Dedifferentiated amniotic fluid mesenchymal stem cell (primary cell): ENCODE measurements around the gene PPP2R2B.

Experiments
- DNase-seq: peaks from one replicate; pipeline ENCODE4 v3.0.0-alpha.2; 2016; ENCODE audit errors: extremely low spot score

Gene PPP2R2B

GRCh38 chr5:146785065-146785464 is 93.5 kb downstream of the PPP2R2B start:
- no peak for DNase-seq

- DNase-seq, result no peak
Observed at GRCh38 chr5:146781157-146781556, 97.4 kb downstream of the PPP2R2B start.

GRCh38 chr5:146779211-146779869 is 99.2 kb downstream of the PPP2R2B start:
- no peak for DNase-seq

- DNase-seq, result no peak
Observed at GRCh38 chr5:146778795-146779194, 99.8 kb downstream of the PPP2R2B start.

GRCh38 chr5:146778261-146778660 is 100.3 kb downstream of the PPP2R2B start:
- DNase-seq, result no peak

- DNase-seq, result no peak
Observed at GRCh38 chr5:146772881-146773466, 105.6 kb downstream of the PPP2R2B start.

GRCh38 chr5:146770980-146771379 is 107.6 kb downstream of the PPP2R2B start:
- no peak for DNase-seq

GRCh38 chr5:146770546-146770945 is 108.0 kb downstream of the PPP2R2B start:
- no peak for DNase-seq

GRCh38 chr5:146767534-146767933 is 111.0 kb downstream of the PPP2R2B start:
- DNase-seq, result no peak

- no peak for DNase-seq
Observed at GRCh38 chr5:146766013-146766412, 112.5 kb downstream of the PPP2R2B start.

GRCh38 chr5:146765089-146765832 is 113.3 kb downstream of the PPP2R2B start:
- DNase-seq, result no peak

- no peak for DNase-seq
Observed at GRCh38 chr5:146762830-146763229, 115.7 kb downstream of the PPP2R2B start.

- no peak for DNase-seq
Observed at GRCh38 chr5:146761811-146762210, 116.7 kb downstream of the PPP2R2B start.

- DNase-seq, result no peak
Observed at GRCh38 chr5:146758938-146759337, 119.6 kb downstream of the PPP2R2B start.

GRCh38 chr5:146758076-146758475 is 120.5 kb downstream of the PPP2R2B start:
- no peak for DNase-seq

- no peak for DNase-seq
Observed at GRCh38 chr5:146756546-146756945, 122.0 kb downstream of the PPP2R2B start.

GRCh38 chr5:146755793-146756192 is 122.8 kb downstream of the PPP2R2B start:
- DNase-seq, result no peak

- no peak for DNase-seq
Observed at GRCh38 chr5:146754621-146755020, 123.9 kb downstream of the PPP2R2B start.

- no peak for DNase-seq
Observed at GRCh38 chr5:146753641-146754040, 124.9 kb downstream of the PPP2R2B start.

- no peak for DNase-seq
Observed at GRCh38 chr5:146751781-146752401, 126.7 kb downstream of the PPP2R2B start.

- DNase-seq, result no peak
Observed at GRCh38 chr5:146751054-146751453, 127.5 kb downstream of the PPP2R2B start.

GRCh38 chr5:146748533-146748932 is 130.0 kb downstream of the PPP2R2B start:
- DNase-seq, result no peak
